Choroid plexus epithelial cell (primary cell): ENCODE data around the gene PAM.

ENCODE experiments used
- DNase-seq: peaks from one replicate; pipeline ENCODE4 v3.0.0-alpha.2; 2010; ENCODE audit warnings: low read depth
- H3K4me3 ChIP-seq: 2 replicates; pipeline ENCODE4 v1.5.1; 2011; ENCODE audit warnings: low read depth, mild to moderate bottlenecking, control low read depth, low read length, moderate library complexity
- CTCF ChIP-seq: conservative IDR thresholded peaks from 2 replicates; pipeline ENCODE4 v1.5.1; 2011; ENCODE audit warnings: low read depth, mild to moderate bottlenecking, control low read depth, inconsistent platforms, low read length, moderate library complexity

Gene PAM

GRCh38 chr5:102969641-102970040 lies 214.5 kb downstream of the PAM start:
- no peak for DNase-seq
- TF ChIP-seq CTCF: no peak
- H3K4me3 ChIP-seq: no peak overlapping the region

- peak; percentile 66 for TF ChIP-seq CTCF
- peak; percentile 76 for DNase-seq
- H3K4me3 ChIP-seq: no peak overlapping the region
Measured at GRCh38 chr5:102971676-102972293, 216.7 kb downstream of the PAM start.

- DNase-seq: no peak
- TF ChIP-seq CTCF: no peak
Measured at GRCh38 chr5:102974177-102974576, 219.1 kb downstream of the PAM start.

GRCh38 chr5:102975045-102975444 lies 219.9 kb downstream of the PAM start:
- no peak for TF ChIP-seq CTCF
- no peak overlapping the region for H3K4me3 ChIP-seq
- DNase-seq: no peak

More at GRCh38 chr5:102974177-102974576, 219.1 kb downstream of the PAM start:
- H3K4me3 ChIP-seq: no peak overlapping the region

GRCh38 chr5:102975457-102976182 lies 220.5 kb downstream of the PAM start:
- H3K4me3 ChIP-seq: no peak overlapping the region
- TF ChIP-seq CTCF: no peak
- peak; percentile 83 for DNase-seq

- DNase-seq: no peak
- H3K4me3 ChIP-seq: no peak overlapping the region
- TF ChIP-seq CTCF: no peak
Measured at GRCh38 chr5:102981957-102982635, 227.0 kb downstream of the PAM start.

- H3K4me3 ChIP-seq: no peak overlapping the region
- no peak for TF ChIP-seq CTCF
- DNase-seq: no peak
Measured at GRCh38 chr5:102986074-102986473, 231.0 kb downstream of the PAM start.
